ENCODE data around the gene TRIM29. TPM values are rescaled to one million over a fixed set of nuclear protein-coding genes. Genes with fewer than 3 reads are reported as not detected.

Gene TRIM29
- total and polyA plus RNA-seq, 12 donors, result 0.17 to 0.64 (median 0.30) TPM; not detected in 9

GRCh38 chr11:120097721-120098385, 40.1 kb downstream of the TRIM29 start:
- H3K4me3 ChIP-seq, result no peak overlapping the region
- DNase-seq, result no peak
- no peak for ATAC-seq
- no peak overlapping the region for H3K27ac ChIP-seq
- intact Hi-C loops (cut with DNase I), result no loop called here
- peaks cover 0 to 42% (median 27%) of the 10 kb centered on the region in 7 donors for H3K27me3 ChIP-seq
- no peak for TF ChIP-seq CTCF (IDR thresholded peaks at IDR 0.05)
- no peaks in the 10 kb centered on the region for H3K9me3 ChIP-seq
- no peaks in the 10 kb centered on the region for H3K36me3 ChIP-seq
- no peaks in the 10 kb centered on the region for H3K4me1 ChIP-seq
- WGBS, 2 donors, result 58 to 64% methylated on average over 10 of the region's 10 CpGs

- no peak for ATAC-seq
- DNase-seq, result no peak
- no peaks in the 10 kb centered on the region for H3K36me3 ChIP-seq
- TF ChIP-seq CTCF (IDR thresholded peaks at IDR 0.05), result no peak
- intact Hi-C loops (cut with DNase I), result no loop called here
- WGBS, 2 donors, result 60 to 71% methylated on average over 15 of the region's 15 CpGs
- no peak overlapping the region for H3K4me3 ChIP-seq
- no peak overlapping the region for H3K27ac ChIP-seq
- no peaks in the 10 kb centered on the region for H3K9me3 ChIP-seq
- peaks cover 0 to under 1% (median 0%) of the 10 kb centered on the region in 9 donors for H3K4me1 ChIP-seq
- peaks cover 0 to 38% (median 19%) of the 10 kb centered on the region in 7 donors for H3K27me3 ChIP-seq
Measured at GRCh38 chr11:120096369-120097191, 41.3 kb downstream of the TRIM29 start.

- H3K4me3 ChIP-seq, result no peak overlapping the region
- no peaks in the 10 kb centered on the region for H3K9me3 ChIP-seq
- ATAC-seq, result no peak
- no peak for TF ChIP-seq CTCF (IDR thresholded peaks at IDR 0.05)
- WGBS, 2 donors, result 84% methylated on average over 3 of the region's 3 CpGs
- intact Hi-C loops (cut with DNase I), result no loop called here
- no peak for DNase-seq
- H3K36me3 ChIP-seq, result no peaks in the 10 kb centered on the region
- no peak overlapping the region for H3K27ac ChIP-seq
- H3K4me1 ChIP-seq, result peaks cover 0 to 10% (median 5%) of the 10 kb centered on the region in 9 donors
- H3K27me3 ChIP-seq, result peaks cover 0 to 28% (median 17%) of the 10 kb centered on the region in 7 donors
Measured at GRCh38 chr11:120095516-120095915, 42.4 kb downstream of the TRIM29 start.

GRCh38 chr11:120091701-120092100, 46.2 kb downstream of the TRIM29 start:
- intact Hi-C loops (cut with DNase I), result no loop called here

More at GRCh38 chr11:120091701-120092100, 46.2 kb downstream of the TRIM29 start:
- Histone ChIP-seq H3K36me3 (no peaks in the 10 kb centered on the region), H3K9me3 (no peaks in the 10 kb centered on the region), H3K4me3 (no peak overlapping the region), H3K27ac (no peak overlapping the region), H3K27me3 (peaks cover 0 to 13% (median 5%) of the 10 kb centered on the region in 7 donors), H3K4me1 (peaks cover 0 to 15% (median 5%) of the 10 kb centered on the region in 9 donors)
- 66 to 67% methylated on average over 5 of the region's 5 CpGs for WGBS, 2 donors
- ATAC-seq, result no peak
- DNase-seq, result no peak
- TF ChIP-seq CTCF (IDR thresholded peaks at IDR 0.05), result no peak
